Measurements from ENCODE around the gene SLAMF9. TPM values are rescaled to one million over a fixed set of nuclear protein-coding genes. Genes with fewer than 3 reads are reported as not detected.

SLAMF9 gene
- total RNA-seq, 4 donors from 2014 or later: not detected

- Histone ChIP-seq H3K36me3 (peaks cover 6% of the 10 kb centered on the region), H3K9me3 (no peaks in the 10 kb centered on the region), H3K27me3 (no peaks in the 10 kb centered on the region), H3K4me3 (no peak overlapping the region), H3K27ac (no peak overlapping the region), H3K4me1 (no peaks in the 10 kb centered on the region)
- DNase-seq (ENCODE audit: low spot score in 2 of 2): no peak
- WGBS: 47% methylated on average over 3 of the region's 3 CpGs
- TF ChIP-seq CTCF (IDR thresholded peaks at IDR 0.05) (no peak), POLR2A (IDR thresholded peaks at IDR 0.05) (no peak), POLR2AphosphoS5 (IDR thresholded peaks at IDR 0.05) (no peak), EP300 (IDR thresholded peaks at IDR 0.05) (no peak)
These were observed 25.2 kb upstream of the SLAMF9 start for GRCh38 chr1:159979257-159979656.

GRCh38 chr1:159978107-159978398 is 24.0 kb upstream of the SLAMF9 start:
- H3K9me3 ChIP-seq: no peaks in the 10 kb centered on the region
- H3K4me1 ChIP-seq: no peaks in the 10 kb centered on the region
- WGBS: 95% methylated on average over 2 of the region's 2 CpGs
- DNase-seq (ENCODE audit: low spot score in 2 of 2): no peak
- H3K4me3 ChIP-seq: no peak overlapping the region
- peaks cover 6% of the 10 kb centered on the region for H3K36me3 ChIP-seq
- no peak overlapping the region for H3K27ac ChIP-seq
- H3K27me3 ChIP-seq: no peaks in the 10 kb centered on the region
- TF ChIP-seq POLR2A (IDR thresholded peaks at IDR 0.05) (no peak), POLR2AphosphoS5 (IDR thresholded peaks at IDR 0.05) (no peak), EP300 (IDR thresholded peaks at IDR 0.05) (no peak), CTCF (IDR thresholded peaks at IDR 0.05) (no peak)

- Histone ChIP-seq H3K36me3 (peaks cover 6% of the 10 kb centered on the region), H3K27ac (no peak overlapping the region), H3K4me1 (no peaks in the 10 kb centered on the region), H3K9me3 (no peaks in the 10 kb centered on the region), H3K4me3 (no peak overlapping the region), H3K27me3 (no peaks in the 10 kb centered on the region)
- 84% methylated on average over 6 of the region's 6 CpGs for WGBS
- no peak for DNase-seq (ENCODE audit: low spot score in 2 of 2)
- TF ChIP-seq EP300 (IDR thresholded peaks at IDR 0.05) (no peak), POLR2A (IDR thresholded peaks at IDR 0.05) (no peak), CTCF (IDR thresholded peaks at IDR 0.05) (no peak), POLR2AphosphoS5 (IDR thresholded peaks at IDR 0.05) (no peak)
These were observed 23.5 kb upstream of the SLAMF9 start for GRCh38 chr1:159977364-159978106.

- no peak for DNase-seq (ENCODE audit: low spot score in 2 of 2)
- Histone ChIP-seq H3K4me3 (no peak overlapping the region), H3K27me3 (no peaks in the 10 kb centered on the region), H3K27ac (no peak overlapping the region), H3K9me3 (no peaks in the 10 kb centered on the region), H3K36me3 (no peaks in the 10 kb centered on the region), H3K4me1 (no peaks in the 10 kb centered on the region)
- TF ChIP-seq POLR2AphosphoS5 (IDR thresholded peaks at IDR 0.05) (no peak), POLR2A (IDR thresholded peaks at IDR 0.05) (no peak), EP300 (IDR thresholded peaks at IDR 0.05) (no peak), CTCF (IDR thresholded peaks at IDR 0.05) (no peak)
- WGBS: 92% methylated on average over 7 of the region's 7 CpGs
These were observed 20.4 kb upstream of the SLAMF9 start for GRCh38 chr1:159974350-159974965.

GRCh38 chr1:159973350-159973940 is 19.4 kb upstream of the SLAMF9 start:
- no peaks in the 10 kb centered on the region for H3K36me3 ChIP-seq
- WGBS: 77% methylated on average over 2 of the region's 6 CpGs
- no peaks in the 10 kb centered on the region for H3K9me3 ChIP-seq
- TF ChIP-seq POLR2A (IDR thresholded peaks at IDR 0.05) (no peak), POLR2AphosphoS5 (IDR thresholded peaks at IDR 0.05) (no peak), CTCF (IDR thresholded peaks at IDR 0.05) (no peak), EP300 (IDR thresholded peaks at IDR 0.05) (no peak)
- no peak overlapping the region for H3K27ac ChIP-seq
- H3K4me1 ChIP-seq: no peaks in the 10 kb centered on the region
- no peak for DNase-seq (ENCODE audit: low spot score in 2 of 2)
- H3K27me3 ChIP-seq: no peaks in the 10 kb centered on the region
- no peak overlapping the region for H3K4me3 ChIP-seq

All from suprapubic skin (tissue), 4 donors.